GM12875 (cell line): ENCODE data around the gene APOC1.

ENCODE experiments used
- H3K4me3 ChIP-seq: one replicate; pipeline ENCODE4 v1.5.1; 2011; ENCODE audit warnings: low read depth, low read length, control low read depth
- TF ChIP-seq, protein P1 (sequence below): IDR thresholded peaks from 2 replicates; pipeline ENCODE4 v1.5.1; 2011; ENCODE audit warnings: low read depth, mild to moderate bottlenecking, control low read depth, inconsistent platforms, low read length, moderate library complexity, borderline replicate concordance; ENCODE audit not compliant: insufficient read depth

The APOC1 gene

DNA sequence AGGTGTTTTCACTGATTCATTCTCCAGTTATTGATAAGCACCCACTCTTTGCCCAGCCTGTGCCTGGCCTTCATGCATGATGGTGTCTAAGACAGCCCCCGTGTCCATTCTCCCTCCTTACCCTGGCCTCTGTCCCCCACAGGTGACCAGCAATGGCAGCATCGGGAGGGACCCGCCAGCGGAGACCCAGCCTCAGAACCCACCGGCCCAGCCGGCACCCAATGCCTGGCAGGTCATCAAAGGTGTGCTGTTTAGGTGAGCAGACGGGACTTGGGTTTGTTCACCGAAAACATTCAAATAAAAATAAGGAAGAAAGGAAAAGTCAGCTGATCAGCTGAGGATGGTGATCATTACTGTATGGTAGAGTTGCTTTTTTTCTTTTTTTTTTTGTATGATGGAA lies 47.4 kb downstream of the APOC1 start:
- H3K4me3 ChIP-seq = no peak overlapping the region
- TF ChIP-seq, protein P1, sequence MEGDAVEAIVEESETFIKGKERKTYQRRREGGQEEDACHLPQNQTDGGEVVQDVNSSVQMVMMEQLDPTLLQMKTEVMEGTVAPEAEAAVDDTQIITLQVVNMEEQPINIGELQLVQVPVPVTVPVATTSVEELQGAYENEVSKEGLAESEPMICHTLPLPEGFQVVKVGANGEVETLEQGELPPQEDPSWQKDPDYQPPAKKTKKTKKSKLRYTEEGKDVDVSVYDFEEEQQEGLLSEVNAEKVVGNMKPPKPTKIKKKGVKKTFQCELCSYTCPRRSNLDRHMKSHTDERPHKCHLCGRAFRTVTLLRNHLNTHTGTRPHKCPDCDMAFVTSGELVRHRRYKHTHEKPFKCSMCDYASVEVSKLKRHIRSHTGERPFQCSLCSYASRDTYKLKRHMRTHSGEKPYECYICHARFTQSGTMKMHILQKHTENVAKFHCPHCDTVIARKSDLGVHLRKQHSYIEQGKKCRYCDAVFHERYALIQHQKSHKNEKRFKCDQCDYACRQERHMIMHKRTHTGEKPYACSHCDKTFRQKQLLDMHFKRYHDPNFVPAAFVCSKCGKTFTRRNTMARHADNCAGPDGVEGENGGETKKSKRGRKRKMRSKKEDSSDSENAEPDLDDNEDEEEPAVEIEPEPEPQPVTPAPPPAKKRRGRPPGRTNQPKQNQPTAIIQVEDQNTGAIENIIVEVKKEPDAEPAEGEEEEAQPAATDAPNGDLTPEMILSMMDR = no peak

DNA sequence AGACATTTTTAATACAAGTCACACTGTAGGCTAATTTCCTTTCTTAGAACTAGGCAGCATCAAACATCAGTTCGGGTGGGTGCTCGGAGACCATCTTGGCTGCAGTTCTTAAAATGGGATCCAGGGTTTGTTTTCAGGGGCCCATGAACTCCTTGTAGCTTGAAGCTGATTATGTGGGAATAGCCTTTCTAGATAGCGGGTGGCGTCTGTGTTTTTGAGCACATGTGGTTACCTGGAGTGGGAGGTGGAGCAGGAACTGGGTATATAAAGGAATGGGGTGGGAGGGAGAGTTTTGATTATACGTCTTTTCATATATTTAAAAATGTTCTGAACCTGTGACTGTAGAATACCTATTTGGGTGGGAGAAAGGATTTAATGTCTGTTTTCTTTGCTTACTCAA lies 53.7 kb downstream of the APOC1 start:
- TF ChIP-seq, protein P1 = no peak
- no peak overlapping the region for H3K4me3 ChIP-seq

DNA sequence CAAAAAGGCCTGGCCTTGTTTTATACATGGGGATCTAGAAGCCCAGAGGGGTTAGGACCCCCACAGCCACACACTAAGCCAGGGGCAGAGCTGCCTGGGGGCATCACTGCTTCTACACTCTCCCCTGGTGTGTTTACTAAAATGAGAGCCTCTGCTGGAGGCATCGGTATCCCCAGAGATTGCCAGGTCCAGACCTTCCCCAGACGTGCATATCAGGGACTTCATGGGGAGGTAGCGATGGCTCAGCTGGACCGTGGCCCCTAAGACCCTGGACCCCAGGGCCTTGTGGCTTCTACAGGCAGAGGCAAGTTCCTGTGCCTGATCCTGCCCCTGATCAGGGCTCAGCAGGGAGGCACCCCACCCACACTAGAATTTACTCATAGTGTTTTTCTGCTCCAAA lies 54.3 kb downstream of the APOC1 start:
- TF ChIP-seq, protein P1 = no peak

More for the DNA sequence above, 54.3 kb downstream of the APOC1 start:
- H3K4me3 ChIP-seq = no peak overlapping the region
